ENCODE data around the gene DPF3. TPM values are rescaled to one million over a fixed set of nuclear protein-coding genes. Genes with fewer than 3 reads are reported as not detected.

Gene DPF3
- total RNA-seq, 1 donor from 2014 or later: 0.90 TPM

DNA sequence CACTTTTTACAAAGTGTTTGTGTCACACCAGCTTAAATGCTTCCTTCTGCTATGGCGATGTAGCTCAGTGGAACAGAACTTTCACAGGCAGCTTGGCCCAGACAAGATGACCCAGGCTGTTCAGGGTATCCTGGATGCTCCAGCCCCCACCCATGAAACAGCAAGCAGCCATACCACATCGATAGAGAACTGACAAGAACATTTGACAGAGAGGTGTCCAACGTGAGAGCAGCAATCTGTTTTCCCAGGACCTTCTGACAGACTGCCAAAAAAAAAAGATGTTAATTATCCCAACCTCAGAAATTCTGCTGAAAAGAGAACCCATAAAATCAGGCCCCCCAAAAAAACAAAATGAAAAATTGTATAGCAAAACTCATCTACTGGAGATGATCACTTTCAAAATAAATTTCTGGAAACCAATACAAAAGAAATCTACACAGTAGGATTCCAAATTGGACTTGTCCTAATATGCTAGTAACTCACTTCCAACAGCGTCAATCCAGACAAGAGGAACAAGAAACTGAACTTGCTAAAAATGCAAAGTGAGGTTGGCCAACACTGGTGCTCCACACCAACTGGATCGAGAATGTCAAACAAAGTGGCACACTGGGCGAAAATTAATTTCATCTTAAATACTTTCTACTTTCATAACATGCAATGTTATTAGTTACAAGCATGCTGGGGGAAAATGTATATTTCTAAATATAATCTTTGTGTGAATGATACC, 118.8 kb downstream of the DPF3 start:
- ATAC-seq: no peak
- Histone ChIP-seq H3K4me1 (no peaks in the 10 kb centered on the region), H3K27me3 (no peaks in the 10 kb centered on the region), H3K9me3 (no peaks in the 10 kb centered on the region), H3K36me3 (no peaks in the 10 kb centered on the region), H3K27ac (no peak overlapping the region), H3K4me3 (no peak overlapping the region)
- DNase-seq: no peak
- no peak for TF ChIP-seq CTCF (IDR thresholded peaks at IDR 0.05)
- intact Hi-C loops (cut with DNase I): no loop called here

DNA sequence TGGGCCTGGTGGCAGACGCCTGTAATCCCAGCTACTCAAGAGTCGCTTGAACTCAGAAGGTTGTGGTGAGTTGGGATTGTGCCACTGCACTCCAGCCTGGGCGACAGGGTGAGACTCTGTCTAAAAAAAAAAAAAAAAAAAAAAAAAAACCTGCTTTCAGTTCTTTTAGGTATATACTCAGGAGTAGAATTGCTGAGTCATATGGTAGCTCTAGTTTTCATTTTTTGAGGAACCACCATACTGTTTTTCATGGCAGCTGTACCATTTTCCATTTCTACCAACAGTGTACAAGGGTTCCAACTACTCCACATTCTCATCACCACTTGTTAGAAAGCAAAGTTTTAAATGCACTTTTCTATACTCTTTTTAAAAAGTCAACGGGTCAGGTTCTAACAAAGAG, 119.8 kb downstream of the DPF3 start:
- ATAC-seq (no peak), DNase-seq (no peak)
- H3K27ac ChIP-seq: no peak overlapping the region
- no peak for TF ChIP-seq CTCF (IDR thresholded peaks at IDR 0.05)
- no peaks in the 10 kb centered on the region for H3K4me1 ChIP-seq
- intact Hi-C loops (cut with DNase I): no loop called here
- no peak overlapping the region for H3K4me3 ChIP-seq
- H3K36me3 ChIP-seq: no peaks in the 10 kb centered on the region
- H3K27me3 ChIP-seq: no peaks in the 10 kb centered on the region
- H3K9me3 ChIP-seq: no peaks in the 10 kb centered on the region

DNA sequence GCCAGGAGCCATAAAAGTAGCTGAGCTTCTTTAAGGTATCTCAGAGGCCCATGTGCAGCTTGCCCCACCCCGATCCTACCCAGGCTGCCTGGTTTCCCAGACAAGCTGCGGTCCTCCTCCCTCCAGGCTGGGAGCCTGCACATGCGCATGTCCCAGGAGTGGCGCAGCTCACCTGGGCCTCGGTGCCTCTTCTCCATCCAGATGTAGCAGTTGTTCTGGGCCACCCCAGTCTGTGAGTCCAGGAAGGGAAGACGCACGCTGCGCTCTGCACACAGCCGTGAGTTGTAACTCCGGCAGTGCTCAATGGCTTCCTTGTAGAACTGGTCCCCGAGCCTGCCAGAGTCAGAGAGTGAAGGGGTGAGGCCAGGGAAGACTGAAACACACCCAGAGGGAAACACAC, 122.3 kb downstream of the DPF3 start:
- ATAC-seq (no peak), DNase-seq (no peak)
- no peak overlapping the region for H3K4me3 ChIP-seq
- TF ChIP-seq CTCF (IDR thresholded peaks at IDR 0.05): no peak
- H3K27ac ChIP-seq: no peak overlapping the region
- intact Hi-C loops (cut with DNase I): no loop called here
- no peaks in the 10 kb centered on the region for H3K36me3 ChIP-seq
- H3K9me3 ChIP-seq: peaks cover 8% of the 10 kb centered on the region
- H3K4me1 ChIP-seq: no peaks in the 10 kb centered on the region
- H3K27me3 ChIP-seq: no peaks in the 10 kb centered on the region

- intact Hi-C loops (cut with DNase I): no loop called here
- no peak for ATAC-seq
- peaks cover 8% of the 10 kb centered on the region for H3K9me3 ChIP-seq
Observed at GRCh38 chr14:72766296-72766695, 127.6 kb downstream of the DPF3 start.

DNA sequence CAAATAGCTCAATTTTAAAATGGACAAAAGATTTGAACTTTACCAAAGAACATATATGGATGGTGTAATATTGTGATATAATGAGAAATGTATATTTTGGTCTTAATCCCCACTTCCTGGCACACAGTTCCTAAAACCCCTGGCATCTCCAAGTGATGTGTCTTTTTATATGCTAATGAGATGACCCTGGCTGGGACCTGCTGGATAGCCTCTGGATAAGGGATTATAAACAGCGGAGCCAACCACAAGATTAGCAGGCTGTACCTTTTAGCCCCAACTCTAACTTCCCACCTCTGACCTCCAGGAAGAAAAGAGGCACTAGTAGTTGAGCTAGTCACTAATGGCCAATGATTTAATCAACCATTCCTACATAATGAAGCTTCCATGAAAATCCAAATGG, 130.0 kb downstream of the DPF3 start:
- no peak for TF ChIP-seq CTCF (IDR thresholded peaks at IDR 0.05)
- no peak overlapping the region for H3K27ac ChIP-seq
- DNase-seq (no peak), ATAC-seq (no peak)
- no peaks in the 10 kb centered on the region for H3K4me1 ChIP-seq
- intact Hi-C loops (cut with DNase I): no loop called here
- H3K9me3 ChIP-seq: peaks cover 19% of the 10 kb centered on the region
- no peaks in the 10 kb centered on the region for H3K36me3 ChIP-seq
- no peak overlapping the region for H3K4me3 ChIP-seq
- no peaks in the 10 kb centered on the region for H3K27me3 ChIP-seq

More at GRCh38 chr14:72766296-72766695, 127.6 kb downstream of the DPF3 start:
- H3K27me3 ChIP-seq: no peaks in the 10 kb centered on the region
- no peak for TF ChIP-seq CTCF (IDR thresholded peaks at IDR 0.05)
- H3K27ac ChIP-seq: no peak overlapping the region
- no peak overlapping the region for H3K4me3 ChIP-seq
- H3K4me1 ChIP-seq: no peaks in the 10 kb centered on the region
- no peaks in the 10 kb centered on the region for H3K36me3 ChIP-seq
- DNase-seq: no peak

DNA sequence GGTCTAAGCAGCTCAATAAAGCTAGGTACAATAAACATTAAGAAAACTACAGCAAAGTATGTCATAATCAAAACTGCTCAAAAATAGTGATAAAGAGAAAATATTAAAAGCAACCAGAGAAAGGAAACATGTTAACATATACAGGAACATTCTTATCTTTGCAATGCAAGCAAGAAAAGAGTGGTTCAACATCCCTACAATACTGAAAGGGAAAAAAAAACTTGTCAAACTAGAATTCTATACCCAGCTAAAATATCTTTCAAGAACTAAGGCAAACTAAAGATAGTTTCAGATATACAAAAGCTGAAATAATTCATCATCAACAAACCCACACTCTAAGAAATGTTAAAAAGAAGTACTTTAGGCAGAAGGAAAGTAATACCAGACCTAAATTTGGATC, 134.2 kb downstream of the DPF3 start:
- no peaks in the 10 kb centered on the region for H3K36me3 ChIP-seq
- TF ChIP-seq CTCF (IDR thresholded peaks at IDR 0.05): no peak
- DNase-seq: no peak
- H3K27ac ChIP-seq: no peak overlapping the region
- intact Hi-C loops (cut with DNase I): no loop called here
- H3K9me3 ChIP-seq: peaks cover 12% of the 10 kb centered on the region
- H3K4me3 ChIP-seq: no peak overlapping the region
- H3K4me1 ChIP-seq: no peaks in the 10 kb centered on the region
- H3K27me3 ChIP-seq: no peaks in the 10 kb centered on the region
- ATAC-seq: no peak

All from upper lobe of right lung (tissue), 1 donor.